Ecto neural progenitor cell (in vitro differentiated cells): ENCODE data around the gene RBPJ.
"Not testable (repeated sequence)": the region's sequence is repeated elsewhere in the genome, so short reads cannot be mapped to it uniquely, and the experiment has no call there.

Experiments
- DNase-seq: peaks from one replicate; pipeline ENCODE4 v3.0.0-alpha.2; 2018; ENCODE audit warnings: low spot score

The RBPJ gene

GRCh38 chr4:26342328-26343037 is 21.7 kb downstream of the RBPJ start:
- no peak for DNase-seq

- no peak for DNase-seq
Measured at GRCh38 chr4:26343038-26343398, 22.2 kb downstream of the RBPJ start.

- DNase-seq, result no peak
Measured at GRCh38 chr4:26344901-26345564, 24.2 kb downstream of the RBPJ start.

- DNase-seq, result no peak
Measured at GRCh38 chr4:26345565-26345938, 24.7 kb downstream of the RBPJ start.

GRCh38 chr4:26346203-26346620 is 25.4 kb downstream of the RBPJ start:
- no peak for DNase-seq

GRCh38 chr4:26349496-26349895 is 28.7 kb downstream of the RBPJ start:
- no peak for DNase-seq

- DNase-seq, result no peak
Measured at GRCh38 chr4:26351685-26352084, 30.9 kb downstream of the RBPJ start.

- no peak for DNase-seq
Measured at GRCh38 chr4:26354491-26354890, 33.7 kb downstream of the RBPJ start.

- DNase-seq, result no peak
Measured at GRCh38 chr4:26355392-26356052, 34.7 kb downstream of the RBPJ start.

GRCh38 chr4:26356081-26356501 is 35.3 kb downstream of the RBPJ start:
- DNase-seq, result no peak

- not testable (repeated sequence) for DNase-seq
Measured at GRCh38 chr4:26359521-26359920, 38.7 kb downstream of the RBPJ start.

GRCh38 chr4:26360273-26360672 is 39.5 kb downstream of the RBPJ start:
- DNase-seq, result no peak

GRCh38 chr4:26360864-26361263 is 40.0 kb downstream of the RBPJ start:
- no peak for DNase-seq

GRCh38 chr4:26361297-26361696 is 40.5 kb downstream of the RBPJ start:
- no peak for DNase-seq

- DNase-seq, result no peak
Measured at GRCh38 chr4:26362745-26363439, 42.1 kb downstream of the RBPJ start.

- no peak for DNase-seq
Measured at GRCh38 chr4:26365537-26366150, 44.8 kb downstream of the RBPJ start.

- no peak for DNase-seq
Measured at GRCh38 chr4:26367811-26368210, 47.0 kb downstream of the RBPJ start.

GRCh38 chr4:26368685-26369084 is 47.9 kb downstream of the RBPJ start:
- no peak for DNase-seq

- no peak for DNase-seq
Measured at GRCh38 chr4:26369132-26369531, 48.3 kb downstream of the RBPJ start.

GRCh38 chr4:26369581-26369980 is 48.8 kb downstream of the RBPJ start:
- DNase-seq, result no peak

GRCh38 chr4:26372076-26372475 is 51.3 kb downstream of the RBPJ start:
- no peak for DNase-seq

- no peak for DNase-seq
Measured at GRCh38 chr4:26372525-26373172, 51.8 kb downstream of the RBPJ start.
